Prostate gland (tissue), 2 donors: ENCODE measurements around the gene KYAT1.

Source experiments
- CTCF ChIP-seq, 4 experiments: fragments of 200-600 bp in 2 of 4; fragments of 450-650 bp in 2 of 4; sonication (generic) in 2 of 4; IDR thresholded peaks; 1 replicate in 3 of 4; 2 replicates in 1 of 4; pipeline ENCODE4 v1.5.1; 2016 to 2019; ENCODE audit warnings: antibody characterized with exemption in 4 of 4, mild to moderate bottlenecking in 2 of 4, moderate library complexity in 2 of 4
- POLR2A ChIP-seq: fragments of 450-650 bp; IDR thresholded peaks from one replicate; pipeline ENCODE4 v1.6.1; 2016; ENCODE audit warnings: antibody characterized with exemption, mild to moderate bottlenecking

GRCh38 chr9:128929560-128929959, 47.8 kb upstream of the KYAT1 start:
- TF ChIP-seq CTCF (IDR thresholded peaks at IDR 0.05): no peak
- no peak for TF ChIP-seq POLR2A
